Smooth muscle cell (in vitro differentiated cells): ENCODE data around the gene GLCCI1. TPM values are rescaled to one million over a fixed set of nuclear protein-coding genes. Genes with fewer than 3 reads are reported as not detected.

ENCODE experiments used
- DNase-seq: peaks from one replicate; lab custom pipeline; 2025; ENCODE audit not compliant: unreplicated experiment; lab: John Stamatoyannopoulos, UW
- H2AFZ ChIP-seq: fragments of 200-600 bp; sonication (generic); 2 replicates; pipeline ENCODE4 v1.6.0; 2016; ENCODE audit warnings: antibody characterized with exemption, low read depth, mild to moderate bottlenecking
- H3F3A ChIP-seq: fragments of 200-600 bp; sonication (generic); 2 replicates; pipeline ENCODE4 v1.6.0; 2017; ENCODE audit warnings: antibody characterized with exemption, low read depth
- H3K27ac ChIP-seq: fragments of 200-600 bp; sonication (generic); 2 replicates; pipeline ENCODE4 v1.5.1; 2016; ENCODE audit warnings: low read depth, mild to moderate bottlenecking
- H3K27me3 ChIP-seq: fragments of 200-600 bp; sonication (generic); 2 replicates; pipeline ENCODE4 v1.6.1; 2016; ENCODE audit warnings: low read depth, mild to moderate bottlenecking
- H3K36me3 ChIP-seq: fragments of 200-600 bp; sonication (generic); 2 replicates; pipeline ENCODE4 v1.5.1; 2016; ENCODE audit warnings: low read depth
- H3K4me1 ChIP-seq: fragments of 200-600 bp; sonication (generic); 2 replicates; pipeline ENCODE4 v1.5.1; 2016; ENCODE audit warnings: low read depth
- H3K4me2 ChIP-seq: fragments of 200-600 bp; sonication (generic); 2 replicates; pipeline ENCODE4 v1.6.0; 2016; ENCODE audit warnings: mild to moderate bottlenecking
- H3K4me3 ChIP-seq: fragments of 200-600 bp; sonication (generic); 2 replicates; pipeline ENCODE4 v1.5.1; 2016; ENCODE audit warnings: mild to moderate bottlenecking
- H3K79me2 ChIP-seq: fragments of 200-600 bp; sonication (generic); 2 replicates; pipeline ENCODE4 v1.6.0; 2016; ENCODE audit warnings: low read depth, mild to moderate bottlenecking
- H3K9ac ChIP-seq: fragments of 200-600 bp; sonication (generic); 2 replicates; pipeline ENCODE4 v1.6.0; 2016; ENCODE audit warnings: low read depth
- H3K9me3 ChIP-seq: fragments of 200-600 bp; sonication (generic); replicated peaks from 2 replicates; pipeline ENCODE4 v1.5.1; 2016; ENCODE audit warnings: low read depth
- H4K20me1 ChIP-seq: fragments of 200-600 bp; sonication (generic); 2 replicates; pipeline ENCODE4 v1.6.0; 2016; ENCODE audit warnings: low read depth
- WGBS: methylation state at CpG from one replicate; pipeline ENCODE4 v1.1.7; 2016; ENCODE audit warnings: low lambda C conversion rate; 5-methylcytosine and 5-hydroxymethylcytosine counted together
- polyA plus RNA-seq: library from polyadenylated mRNA; unstranded; fragments of >200 nt; fragmentation: Nextera tagmentation; extraction: Ambion mirVana; gene quantifications from 2 replicates; pipeline ENCODE4 v1.2.1, GENCODE V29; 2016
- total RNA-seq: library from RNA; depleted of rRNA; stranded (reverse); fragments of >200 nt; gene quantifications from 2 replicates; pipeline ENCODE4 v1.2.3, GENCODE V29; 2014
- TF ChIP-seq, protein P1 (sequence below): fragments of 200-600 bp; sonication (generic); IDR thresholded peaks from 2 replicates; pipeline ENCODE4 v1.5.1; 2017; ENCODE audit warnings: borderline replicate concordance, mild to moderate bottlenecking, antibody characterized with exemption; ENCODE audit not compliant: insufficient read depth, poor library complexity, severe bottlenecking

GLCCI1 gene
- total and polyA plus RNA-seq, 2 experiments from 2014 or later: 39.0 to 69.9 TPM

DNA sequence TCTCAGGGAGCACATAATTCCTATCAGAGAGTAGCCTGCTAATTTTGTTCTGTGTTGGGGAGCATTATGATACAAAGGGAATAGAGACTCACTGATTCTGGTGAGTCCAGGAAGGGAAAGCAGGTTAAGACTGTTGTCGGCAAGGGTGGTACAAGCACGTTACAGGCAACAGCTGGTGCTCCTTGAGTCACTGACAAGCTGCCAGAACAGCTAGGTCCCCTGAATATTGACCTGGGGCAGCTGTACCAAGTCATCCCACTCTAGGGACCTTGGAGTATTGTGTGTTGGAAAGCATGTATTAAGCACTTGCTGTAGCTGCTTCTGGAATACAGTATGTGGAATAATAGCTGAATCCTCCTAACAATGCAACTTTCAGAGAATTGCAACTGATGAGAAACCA lies 37.0 kb upstream of the GLCCI1 start:
- TF ChIP-seq, protein P1, sequence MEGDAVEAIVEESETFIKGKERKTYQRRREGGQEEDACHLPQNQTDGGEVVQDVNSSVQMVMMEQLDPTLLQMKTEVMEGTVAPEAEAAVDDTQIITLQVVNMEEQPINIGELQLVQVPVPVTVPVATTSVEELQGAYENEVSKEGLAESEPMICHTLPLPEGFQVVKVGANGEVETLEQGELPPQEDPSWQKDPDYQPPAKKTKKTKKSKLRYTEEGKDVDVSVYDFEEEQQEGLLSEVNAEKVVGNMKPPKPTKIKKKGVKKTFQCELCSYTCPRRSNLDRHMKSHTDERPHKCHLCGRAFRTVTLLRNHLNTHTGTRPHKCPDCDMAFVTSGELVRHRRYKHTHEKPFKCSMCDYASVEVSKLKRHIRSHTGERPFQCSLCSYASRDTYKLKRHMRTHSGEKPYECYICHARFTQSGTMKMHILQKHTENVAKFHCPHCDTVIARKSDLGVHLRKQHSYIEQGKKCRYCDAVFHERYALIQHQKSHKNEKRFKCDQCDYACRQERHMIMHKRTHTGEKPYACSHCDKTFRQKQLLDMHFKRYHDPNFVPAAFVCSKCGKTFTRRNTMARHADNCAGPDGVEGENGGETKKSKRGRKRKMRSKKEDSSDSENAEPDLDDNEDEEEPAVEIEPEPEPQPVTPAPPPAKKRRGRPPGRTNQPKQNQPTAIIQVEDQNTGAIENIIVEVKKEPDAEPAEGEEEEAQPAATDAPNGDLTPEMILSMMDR: no peak
- no peak overlapping the region for H3K27ac ChIP-seq
- H3K9ac ChIP-seq: no peak overlapping the region
- H3F3A ChIP-seq: no peaks in the 10 kb centered on the region
- H4K20me1 ChIP-seq: no peaks in the 10 kb centered on the region
- H3K4me3 ChIP-seq: no peak overlapping the region
- H2AFZ ChIP-seq: no peak overlapping the region
- peaks cover 13% of the 10 kb centered on the region for H3K4me1 ChIP-seq
- no peaks in the 10 kb centered on the region for H3K79me2 ChIP-seq
- H3K9me3 ChIP-seq: no peaks in the 10 kb centered on the region
- H3K36me3 ChIP-seq: no peaks in the 10 kb centered on the region
- H3K4me2 ChIP-seq: no peak overlapping the region
- H3K27me3 ChIP-seq: no peaks in the 10 kb centered on the region
- 98% methylated on average over 2 of the region's 2 CpGs for WGBS
- no peak for DNase-seq

DNA sequence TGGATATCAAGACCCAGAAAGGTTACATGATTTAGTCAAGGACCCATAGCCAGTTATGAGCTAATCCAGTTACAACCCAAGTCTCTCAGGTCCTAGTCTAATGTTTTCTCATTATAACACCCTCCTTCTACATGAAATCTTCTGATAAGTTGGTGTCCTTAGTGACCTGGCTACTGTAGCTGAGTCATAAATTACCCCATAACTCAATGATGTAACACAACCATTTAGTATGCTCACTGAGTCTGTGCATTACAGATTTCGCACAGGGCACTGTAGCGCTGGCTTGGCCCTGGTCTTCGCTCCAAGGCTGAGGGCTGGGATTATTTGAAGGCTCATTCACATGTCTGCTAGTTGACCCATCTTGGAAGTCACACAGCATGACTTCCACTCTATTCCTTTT lies 36.0 kb upstream of the GLCCI1 start:
- TF ChIP-seq, protein P1: no peak
- Histone ChIP-seq H3K36me3 (no peaks in the 10 kb centered on the region), H3K4me3 (no peak overlapping the region), H3K4me2 (no peak overlapping the region), H3K79me2 (no peaks in the 10 kb centered on the region), H4K20me1 (no peaks in the 10 kb centered on the region), H3K9me3 (no peaks in the 10 kb centered on the region), H3F3A (no peaks in the 10 kb centered on the region), H2AFZ (no peak overlapping the region), H3K27ac (no peak overlapping the region), H3K9ac (no peak overlapping the region), H3K4me1 (peaks cover 15% of the 10 kb centered on the region), H3K27me3 (no peaks in the 10 kb centered on the region)
- 100% methylated on average over 3 of the region's 3 CpGs for WGBS
- DNase-seq: no peak

DNA sequence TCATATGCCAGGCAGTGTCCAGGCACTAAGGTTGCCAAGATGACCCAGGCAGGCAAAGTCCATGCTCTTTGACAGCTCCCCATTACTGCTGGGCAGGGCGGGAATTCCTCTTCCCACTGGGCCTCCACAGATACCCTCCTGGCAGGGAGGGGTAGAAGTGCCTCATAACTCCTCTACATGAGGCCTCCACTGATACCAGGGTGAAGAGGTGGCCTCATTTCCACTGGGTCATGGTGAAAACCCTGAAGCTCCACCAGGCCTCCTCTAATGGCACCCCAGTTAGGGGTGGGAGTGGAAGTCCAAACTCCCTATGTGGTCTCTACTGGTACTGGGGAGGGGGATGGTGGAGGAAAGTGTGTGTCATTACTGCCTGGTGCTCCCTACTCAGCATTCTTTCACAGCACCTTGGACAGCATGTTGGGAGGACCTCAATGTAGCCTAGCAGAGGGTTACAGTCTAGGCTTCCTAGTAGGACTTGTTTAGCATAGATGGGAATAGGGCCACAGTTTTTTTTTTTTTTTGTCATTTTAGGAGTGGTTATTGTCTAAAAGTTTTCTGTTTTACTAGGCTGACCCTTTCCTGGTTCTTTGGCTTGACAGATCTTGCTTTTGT lies 34.6 kb upstream of the GLCCI1 start:
- Histone ChIP-seq H3K4me3 (no peak overlapping the region), H3K27me3 (no peaks in the 10 kb centered on the region), H3K27ac (no peak overlapping the region), H3K79me2 (no peaks in the 10 kb centered on the region), H3K4me1 (peaks cover 15% of the 10 kb centered on the region), H3F3A (no peaks in the 10 kb centered on the region), H3K9me3 (no peaks in the 10 kb centered on the region), H4K20me1 (no peaks in the 10 kb centered on the region), H3K4me2 (no peak overlapping the region), H2AFZ (no peak overlapping the region), H3K9ac (no peak overlapping the region), H3K36me3 (no peaks in the 10 kb centered on the region)
- WGBS: 88% methylated on average over 1 of the region's 1 CpG
- no peak for DNase-seq
- TF ChIP-seq, protein P1: no peak

DNA sequence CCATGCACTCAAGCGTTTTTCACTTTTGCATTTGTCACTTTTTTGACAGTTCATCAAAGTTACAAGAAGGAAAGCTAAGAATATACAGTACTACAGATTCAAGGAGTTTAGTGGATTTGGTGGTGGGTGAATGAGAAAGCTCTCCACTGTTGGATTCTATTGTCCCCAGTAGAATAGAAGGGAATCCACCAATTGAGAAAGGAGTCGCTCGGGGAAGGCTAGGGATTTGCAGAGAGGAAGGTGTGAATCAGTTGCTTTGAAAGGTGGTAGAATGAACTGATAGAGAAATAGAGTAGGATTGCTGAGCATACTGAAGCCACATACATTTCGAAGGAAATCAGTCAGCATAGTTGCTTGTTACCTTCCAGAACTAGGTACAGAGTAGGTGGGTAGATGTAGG lies 33.7 kb upstream of the GLCCI1 start:
- no peak overlapping the region for H3K27ac ChIP-seq
- WGBS: 92% methylated on average over 4 of the region's 4 CpGs
- no peak overlapping the region for H3K9ac ChIP-seq
- no peaks in the 10 kb centered on the region for H3K27me3 ChIP-seq
- no peaks in the 10 kb centered on the region for H4K20me1 ChIP-seq
- no peak for DNase-seq
- no peaks in the 10 kb centered on the region for H3K36me3 ChIP-seq
- no peak overlapping the region for H2AFZ ChIP-seq
- no peaks in the 10 kb centered on the region for H3F3A ChIP-seq
- no peak overlapping the region for H3K4me3 ChIP-seq
- no peaks in the 10 kb centered on the region for H3K9me3 ChIP-seq
- H3K79me2 ChIP-seq: no peaks in the 10 kb centered on the region
- H3K4me1 ChIP-seq: peaks cover 15% of the 10 kb centered on the region
- no peak overlapping the region for H3K4me2 ChIP-seq
- TF ChIP-seq, protein P1: no peak
